Osteoblast (primary cell): Measurements from ENCODE around the gene TSPAN15. TPM values are rescaled to one million over a fixed set of nuclear protein-coding genes. Genes with fewer than 3 reads are reported as not detected.

Experiments
- DNase-seq: peaks from one replicate; pipeline ENCODE4 v3.0.0; 2011; ENCODE audit warnings: low spot score, mixed read lengths; ENCODE audit not compliant: insufficient read length; ENCODE audit errors: missing footprints
- H2AFZ ChIP-seq: 2 replicates; pipeline ENCODE4 v1.6.0; 2011; ENCODE audit warnings: mild to moderate bottlenecking, low read length
- H3K27ac ChIP-seq: 2 replicates; pipeline ENCODE4 v1.5.1; 2011; ENCODE audit warnings: mild to moderate bottlenecking, low read depth, low read length, moderate library complexity
- H3K27me3 ChIP-seq: 2 replicates; pipeline ENCODE4 v1.6.0; 2012; ENCODE audit warnings: mild to moderate bottlenecking, control low read depth, inconsistent platforms, low read length, moderate library complexity; ENCODE audit not compliant: insufficient read depth
- H3K36me3 ChIP-seq: 2 replicates; pipeline ENCODE4 v1.5.1; 2011; ENCODE audit warnings: mild to moderate bottlenecking, low read length, control low read depth, moderate library complexity; ENCODE audit not compliant: insufficient read depth
- H3K4me1 ChIP-seq: 2 replicates; pipeline ENCODE4 v1.5.1; 2011; ENCODE audit warnings: mild to moderate bottlenecking, low read length, control low read depth, moderate library complexity; ENCODE audit not compliant: insufficient read depth
- H3K4me2 ChIP-seq: 2 replicates; pipeline ENCODE4 v1.6.0; 2011; ENCODE audit warnings: mild to moderate bottlenecking, low read length; ENCODE audit not compliant: insufficient read depth
- H3K4me3 ChIP-seq: fragments of 200-600 bp; sonication (generic); 3 replicates; pipeline ENCODE4 v1.5.1; 2012; ENCODE audit warnings: mild to moderate bottlenecking, low read length, inconsistent platforms; ENCODE audit not compliant: insufficient read depth
- H3K79me2 ChIP-seq: 2 replicates; pipeline ENCODE4 v1.6.0; 2012; ENCODE audit warnings: mild to moderate bottlenecking, low read length, control low read depth, inconsistent platforms; ENCODE audit not compliant: insufficient read depth
- H3K9me3 ChIP-seq: 2 replicates; pipeline ENCODE4 v1.5.1; 2011; ENCODE audit warnings: low read depth, low read length, control low read depth
- H4K20me1 ChIP-seq: 2 replicates; pipeline ENCODE4 v1.6.0; 2012; ENCODE audit warnings: mild to moderate bottlenecking, low read length, control low read depth; ENCODE audit not compliant: insufficient read depth
- CTCF ChIP-seq: IDR thresholded peaks from 2 replicates; pipeline ENCODE4 v1.5.1; 2011; ENCODE audit warnings: mild to moderate bottlenecking, low read depth, low read length, moderate library complexity; ENCODE audit errors: extremely low read depth
- total RNA-seq: library from RNA; depleted of rRNA; stranded (reverse); fragments of >200 nt; gene quantifications from 2 replicates; pipeline ENCODE4 v1.2.3, GENCODE V29; 2012

TSPAN15 gene
- total RNA-seq, 1 donor: 0.72 TPM

GRCh38 chr10:69426376-69426727, 24.9 kb upstream of the TSPAN15 start:
- H3K27me3 ChIP-seq: peaks cover 18% of the 10 kb centered on the region
- no peak for DNase-seq
- no peaks in the 10 kb centered on the region for H3K4me1 ChIP-seq
- H3K4me3 ChIP-seq: no peak overlapping the region
- no peaks in the 10 kb centered on the region for H3K36me3 ChIP-seq
- H3K9me3 ChIP-seq: no peaks in the 10 kb centered on the region
- H3K4me2 ChIP-seq: no peak overlapping the region
- no peak overlapping the region for H3K27ac ChIP-seq
- no peaks in the 10 kb centered on the region for H4K20me1 ChIP-seq
- no peak for TF ChIP-seq CTCF
- no peak overlapping the region for H2AFZ ChIP-seq
- no peaks in the 10 kb centered on the region for H3K79me2 ChIP-seq

- no peak overlapping the region for H2AFZ ChIP-seq
- no peaks in the 10 kb centered on the region for H3K9me3 ChIP-seq
- no peaks in the 10 kb centered on the region for H3K79me2 ChIP-seq
- DNase-seq: no peak
- no peak overlapping the region for H3K4me3 ChIP-seq
- no peaks in the 10 kb centered on the region for H3K4me1 ChIP-seq
- H3K27ac ChIP-seq: no peak overlapping the region
- no peak overlapping the region for H3K4me2 ChIP-seq
- no peaks in the 10 kb centered on the region for H3K36me3 ChIP-seq
- no peaks in the 10 kb centered on the region for H4K20me1 ChIP-seq
- H3K27me3 ChIP-seq: peaks cover 7% of the 10 kb centered on the region
- no peak for TF ChIP-seq CTCF
Measured at GRCh38 chr10:69428165-69428564, 23.1 kb upstream of the TSPAN15 start.

GRCh38 chr10:69434169-69434568, 17.1 kb upstream of the TSPAN15 start:
- Histone ChIP-seq H4K20me1 (no peaks in the 10 kb centered on the region), H3K4me1 (peaks cover 14% of the 10 kb centered on the region), H3K9me3 (no peaks in the 10 kb centered on the region), H3K4me3 (no peak overlapping the region), H3K27me3 (no peaks in the 10 kb centered on the region), H3K36me3 (no peaks in the 10 kb centered on the region), H3K79me2 (no peaks in the 10 kb centered on the region), H2AFZ (no peak overlapping the region), H3K27ac (no peak overlapping the region), H3K4me2 (no peak overlapping the region)
- no peak for TF ChIP-seq CTCF
- no peak for DNase-seq

- no peak overlapping the region for H3K4me3 ChIP-seq
- no peak overlapping the region for H3K27ac ChIP-seq
- H4K20me1 ChIP-seq: no peaks in the 10 kb centered on the region
- H3K79me2 ChIP-seq: no peaks in the 10 kb centered on the region
- peaks cover 22% of the 10 kb centered on the region for H3K4me1 ChIP-seq
- TF ChIP-seq CTCF: no peak
- H3K27me3 ChIP-seq: no peaks in the 10 kb centered on the region
- H3K9me3 ChIP-seq: no peaks in the 10 kb centered on the region
- no peak overlapping the region for H3K4me2 ChIP-seq
- H3K36me3 ChIP-seq: no peaks in the 10 kb centered on the region
- DNase-seq: no peak
- H2AFZ ChIP-seq: no peak overlapping the region
Measured at GRCh38 chr10:69434926-69435325, 16.3 kb upstream of the TSPAN15 start.
